ENCODE measurements around the gene SEMA5B. TPM values are rescaled to one million over a fixed set of nuclear protein-coding genes. Genes with fewer than 3 reads are reported as not detected.

The SEMA5B gene
- total and polyA plus RNA-seq, 2 of the 4 experiments (the other 2 are of a cell fraction) = not detected

- POLR2A ChIA-PET (ENCODE audit: unreplicated experiment) = no interaction called here
These were observed 40.3 kb downstream of the SEMA5B start for GRCh38 chr3:122987231-122987630.

More at GRCh38 chr3:122987231-122987630, 40.3 kb downstream of the SEMA5B start:
- Histone ChIP-seq H4K8ac (ENCODE audit: low read depth in 2 of 2, low read length in 2 of 2) (no peak overlapping the region), H3K4ac (ENCODE audit: low read depth, low read length) (no peak overlapping the region), H2AK9ac (replicated peaks; ENCODE audit: low read depth, low read length, poor library complexity) (no peak overlapping the region), H3K27ac (ENCODE audit: insufficient read depth, low read length) (no peak overlapping the region), H3K18ac (ENCODE audit: low read depth, low read length) (no peak overlapping the region), H3K14ac (replicated peaks; ENCODE audit: low read depth, low read length) (no peak overlapping the region), H2BK5ac (ENCODE audit: low read depth, low read length, poor library complexity, severe bottlenecking) (no peak overlapping the region), H3K56ac (ENCODE audit: extremely low read depth, insufficient read depth, low read length) (no peak overlapping the region), H2AFZ (replicated peaks; ENCODE audit: low read length, poor library complexity) (no peak overlapping the region), H3K4me1 (ENCODE audit: control insufficient read depth, insufficient read depth, low read length) (no peaks in the 10 kb centered on the region), H3K27me3 (ENCODE audit: control insufficient read depth, insufficient read depth, low read length) (peaks cover 76% of the 10 kb centered on the region), H3K9me3 (ENCODE audit: control insufficient read depth, insufficient read depth, low read length) (no peaks in the 10 kb centered on the region), H3K4me3 (ENCODE audit: insufficient read depth, low read depth, low read length) (no peak overlapping the region), H3K9me1 (ENCODE audit: insufficient read depth, low read length) (no peaks in the 10 kb centered on the region), H3K23ac (ENCODE audit: low read depth, low read length) (no peak overlapping the region), H3K79me1 (ENCODE audit: low read depth in 1 of 2, low read length in 2 of 2) (no peaks in the 10 kb centered on the region), H2BK15ac (ENCODE audit: low read depth, low read length) (no peak overlapping the region), H4K20me1 (ENCODE audit: insufficient read depth, low read length) (no peaks in the 10 kb centered on the region), H4K5ac (ENCODE audit: low read depth, low read length) (no peak overlapping the region), H2AK5ac (ENCODE audit: low read depth, low read length) (no peak overlapping the region), H2BK20ac (ENCODE audit: low read depth, low read length) (no peak overlapping the region), H3K4me2 (ENCODE audit: low read depth, low read length) (no peak overlapping the region), H3K9ac (ENCODE audit: low read depth, low read length) (no peak overlapping the region), H3K36me3 (ENCODE audit: control insufficient read depth, insufficient read depth, low read length) (no peaks in the 10 kb centered on the region), H4K91ac (ENCODE audit: insufficient read depth, low read depth, low read length) (no peak overlapping the region), H2BK120ac (ENCODE audit: low read depth, low read length) (no peak overlapping the region)
- CTCF ChIA-PET = no interaction called here
- no peak for DNase-seq
- ATAC-seq (ENCODE audit: low read depth) = no peak
- in situ Hi-C loops (cut with MboI; ENCODE audit: low sequenced_read_pairs) (no loop called here), dilution Hi-C loops (cut with HindIII; ENCODE audit: low sequenced_read_pairs, unreplicated experiment) (no loop called here), intact Hi-C loops (cut with micrococcal nuclease) (no loop called here)
- no TSS peak for BruUV-seq (replicated peaks)
- TF ChIP-seq POLR2A (IDR thresholded peaks at IDR 0.05; ENCODE audit: low read depth, low read length) = no peak
- TF ChIP-seq CHD1 (IDR thresholded peaks at IDR 0.05; ENCODE audit: low read depth, low read length) = no peak
- TF ChIP-seq RFX5 (IDR thresholded peaks at IDR 0.05; ENCODE audit: low read depth, low read length) = no peak
- TF ChIP-seq MXI1 (IDR thresholded peaks at IDR 0.05; ENCODE audit: borderline replicate concordance, low read depth, low read length) = no peak
- TF ChIP-seq SMC3 (IDR thresholded peaks at IDR 0.05; ENCODE audit: low read depth, low read length) = no peak
- TF ChIP-seq ELK1 (IDR thresholded peaks at IDR 0.05; ENCODE audit: borderline replicate concordance, low read depth, low read length) = no peak
- TF ChIP-seq USF2 (IDR thresholded peaks at IDR 0.05; ENCODE audit: low read depth, low read length) = no peak
- TF ChIP-seq CEBPB (IDR thresholded peaks at IDR 0.05; ENCODE audit: low read depth, low read length) = no peak
- TF ChIP-seq RCOR1 (IDR thresholded peaks at IDR 0.05; ENCODE audit: insufficient replicate concordance, low read length) = no peak
- no peak for TF ChIP-seq RAD21 (IDR thresholded peaks at IDR 0.05; ENCODE audit: low read length)
- no peak for TF ChIP-seq BHLHE40 (IDR thresholded peaks at IDR 0.05; ENCODE audit: low read depth, low read length)
- no peak for TF ChIP-seq FOS (IDR thresholded peaks at IDR 0.05; ENCODE audit: low read depth, low read length)
- TF ChIP-seq NFE2L2 (IDR thresholded peaks at IDR 0.05; ENCODE audit: low read depth, low read length) = no peak
- no CpG with 5 or more reads among the region's 2 CpGs for WGBS, 2 experiments (ENCODE audit: extremely low coverage in 2 of 2, insufficient read length in 1 of 2)

Data from IMR-90 (cell line).